LHCN-M2 (cell line): ENCODE results near the gene CFAP97D1. TPM values are rescaled to one million over a fixed set of nuclear protein-coding genes. Genes with fewer than 3 reads are reported as not detected.

Experiments used
- DNase-seq: peaks from one replicate; pipeline ENCODE4 v3.0.0-alpha.2; 2012; ENCODE audit warnings: low read depth
- total RNA-seq: library from RNA; depleted of rRNA; stranded (reverse); fragments of >200 nt; gene quantifications from 2 replicates; pipeline ENCODE4 v1.2.3, GENCODE V29; 2014; rRNA removed

The CFAP97D1 gene
- total RNA-seq, 1 experiment from 2014 or later, result under 0.01 TPM

DNA sequence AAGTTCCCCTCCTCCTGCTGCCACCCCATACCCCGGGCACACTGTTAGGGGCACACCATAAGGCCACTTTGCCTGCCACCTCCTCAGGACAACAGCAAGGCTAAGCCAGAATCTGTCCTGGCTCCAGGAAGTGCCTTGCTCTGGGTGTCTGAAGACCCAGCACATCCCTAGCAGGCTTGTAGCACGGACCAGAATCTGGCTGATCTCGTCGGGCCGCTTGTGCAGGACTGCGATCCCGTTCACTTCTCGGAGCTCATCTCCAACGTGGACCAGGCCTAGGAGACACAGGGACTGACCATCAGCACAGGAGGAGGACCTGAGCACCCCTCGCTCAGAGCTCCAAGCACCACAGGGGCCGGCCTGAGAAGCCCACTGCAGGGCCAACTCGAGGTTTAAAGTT, 45.3 kb downstream of the CFAP97D1 start:
- DNase-seq, result no peak

GRCh38 chr17:43826206-43826605, 46.0 kb downstream of the CFAP97D1 start:
- no peak for DNase-seq

DNA sequence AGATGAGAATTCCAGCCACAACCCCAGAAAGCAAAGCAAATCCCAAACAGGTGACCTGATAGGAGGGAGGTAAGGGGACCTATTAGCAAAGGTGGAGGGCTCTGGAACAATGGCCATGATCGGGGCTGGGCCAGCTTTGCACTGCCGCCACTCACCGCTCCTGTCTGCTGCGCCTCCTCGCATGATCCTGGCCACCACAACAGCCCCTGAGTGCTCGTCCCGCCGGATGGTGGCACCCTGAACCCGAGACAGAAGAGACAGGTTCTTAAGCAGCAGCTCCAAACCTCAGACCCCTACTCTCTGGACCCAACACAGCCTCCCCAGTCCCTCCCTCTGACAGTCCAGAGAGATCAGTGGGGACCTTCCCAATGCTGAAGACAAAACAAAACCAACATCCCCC, 47.4 kb downstream of the CFAP97D1 start:
- no peak for DNase-seq

DNA sequence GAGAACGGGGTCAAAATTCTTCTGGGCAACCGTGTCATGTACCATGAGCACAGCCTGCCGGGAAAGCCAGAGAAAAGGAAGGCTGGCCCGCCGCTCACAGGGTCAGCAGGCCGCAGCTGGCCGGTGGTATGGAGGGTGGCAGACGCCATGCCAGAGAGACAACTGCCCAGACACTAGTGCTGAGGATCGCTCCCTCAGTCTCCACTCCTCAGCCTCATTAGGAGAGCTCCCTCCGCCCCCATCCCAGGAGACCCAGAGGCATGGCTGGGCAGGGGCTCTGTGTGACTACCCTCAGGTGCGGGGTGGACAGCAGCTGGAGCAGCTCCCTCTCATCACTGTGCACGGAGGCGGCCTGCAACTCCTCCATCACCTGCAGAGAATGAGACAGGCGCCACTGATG, 49.5 kb downstream of the CFAP97D1 start:
- no peak for DNase-seq

GRCh38 chr17:43830510-43831140, 50.4 kb downstream of the CFAP97D1 start:
- DNase-seq, result no peak

DNA sequence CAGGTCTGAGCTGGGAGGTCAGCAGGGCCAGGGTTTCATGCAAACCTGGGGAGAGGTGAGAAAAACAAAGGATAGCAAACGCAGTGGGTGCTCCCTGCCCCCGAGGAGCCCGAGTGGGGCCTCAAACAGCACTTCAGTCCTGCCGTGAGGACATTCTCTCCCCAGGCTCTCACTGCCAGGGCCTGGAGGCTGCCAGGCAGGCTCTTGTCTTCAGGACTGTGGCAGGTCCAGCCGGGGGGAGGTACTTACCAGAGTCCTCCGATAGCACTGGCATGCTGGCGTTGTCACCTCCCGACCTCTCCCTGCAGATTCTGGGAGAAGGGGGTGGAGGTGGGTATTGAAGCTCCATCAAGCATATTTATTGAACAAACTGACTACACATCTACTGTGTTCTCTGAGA, 51.4 kb downstream of the CFAP97D1 start:
- no peak for DNase-seq

DNA sequence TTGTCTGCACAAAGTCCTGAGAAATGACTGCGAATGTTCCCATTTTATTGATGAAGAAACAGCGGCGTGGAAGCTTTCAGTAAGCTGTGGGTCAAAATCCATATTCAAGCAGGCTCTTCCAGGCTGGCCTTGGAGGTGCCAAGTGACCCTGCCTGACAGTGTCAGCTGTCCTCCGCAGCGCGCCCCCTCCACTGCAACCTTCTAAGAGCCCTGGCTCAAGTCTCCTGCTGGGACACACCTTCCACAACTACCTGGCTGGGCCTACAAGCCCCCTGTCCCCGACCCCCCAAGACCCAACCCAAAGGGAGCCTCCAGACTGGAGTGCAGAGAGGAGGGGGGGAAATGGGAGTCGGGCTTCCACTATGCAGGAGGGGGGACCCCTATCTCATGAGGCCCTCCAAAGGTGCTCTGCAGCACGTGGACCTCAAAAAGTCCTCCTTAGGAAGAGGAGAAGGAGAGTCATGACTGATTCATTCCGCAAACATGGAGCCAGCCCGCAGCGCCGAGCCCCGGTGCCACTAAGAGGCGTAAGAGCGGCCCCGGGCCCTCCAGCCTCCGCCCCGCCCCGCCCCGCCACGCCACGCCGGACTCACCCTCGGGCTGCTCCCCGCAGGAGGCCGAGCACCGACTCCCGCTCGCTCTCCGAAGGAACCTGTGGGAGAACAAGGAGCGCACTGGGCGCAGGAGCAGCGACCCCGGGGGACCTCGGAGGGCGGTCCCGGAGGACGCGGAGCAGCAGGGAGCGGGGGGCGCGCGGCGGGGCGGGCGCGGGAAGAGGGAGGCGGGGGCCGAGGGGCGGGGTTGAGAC, 52.1 kb downstream of the CFAP97D1 start:
- DNase-seq, result peak; percentile 66

DNA sequence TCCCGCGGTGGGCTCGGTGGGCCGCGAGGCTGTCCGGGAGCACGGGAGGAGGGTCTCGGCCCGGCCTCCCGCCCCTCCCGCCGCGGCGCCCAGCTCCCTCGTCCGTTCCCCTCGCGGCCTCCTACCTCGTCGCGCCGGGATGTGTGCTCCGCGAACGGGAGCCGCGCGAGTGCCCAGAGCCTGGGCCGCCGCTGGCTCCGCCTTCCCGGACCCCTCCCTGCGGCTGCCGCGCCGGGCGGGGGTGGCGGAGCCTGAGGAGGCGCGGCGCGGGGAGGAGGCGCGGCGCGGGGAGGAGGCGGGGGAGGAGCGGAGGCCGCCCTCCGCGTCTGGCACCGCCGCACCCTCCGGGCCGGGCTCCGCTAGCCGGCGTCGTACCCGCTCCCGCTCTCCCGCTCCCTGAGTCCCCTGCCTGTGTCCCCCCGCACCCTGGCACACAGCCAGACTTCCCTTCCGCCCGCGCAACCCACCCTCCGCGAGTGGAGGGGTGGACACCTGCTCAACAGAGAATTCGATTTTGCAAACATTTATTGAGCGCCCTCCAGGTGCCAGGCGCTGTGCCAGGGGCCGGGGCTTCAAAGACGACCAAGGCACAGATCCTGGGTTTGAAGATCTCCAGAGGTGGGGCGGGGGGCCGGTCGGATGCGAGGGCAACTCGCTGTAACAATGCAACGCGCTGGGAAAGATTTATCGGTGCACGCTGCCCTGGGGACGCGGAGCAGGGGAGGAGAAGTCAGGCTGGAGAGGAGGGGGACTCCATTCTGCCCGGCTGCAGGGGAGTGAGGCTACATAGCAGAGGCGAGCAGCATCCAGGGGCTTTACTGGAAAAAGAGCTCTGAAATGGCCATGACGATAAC, 53.0 kb downstream of the CFAP97D1 start, which contains the start of gene MPP3:
MPP3 (minus strand) TSS at position 171 of the 854 bp plus-strand sequence. CDS start 1,240 bp downstream, outside the sequence.
- peak; percentile 52 for DNase-seq

GRCh38 chr17:43834106-43834505, 53.9 kb downstream of the CFAP97D1 start:
- DNase-seq, result no peak

Other genes with a start within 250 kb of the CFAP97D1 start
- 34.5 and 49.8 TPM in 2 replicates for gene ETV4, start 234.1 kb upstream of the CFAP97D1 start, total RNA-seq
- not detected in 2 replicates for gene MEOX1, start 118.5 kb upstream of the CFAP97D1 start, total RNA-seq
- gene SOST, start 21.6 kb upstream of the CFAP97D1 start, total RNA-seq, result not detected in 2 replicates
- 55.6 and 59.8 TPM in 2 replicates for gene DUSP3, start 1.5 kb upstream of the CFAP97D1 start, total RNA-seq
- 4.1 and 6.7 TPM in 2 replicates for gene MPP3, start 52.7 kb downstream of the CFAP97D1 start, total RNA-seq
- gene CD300LG, start 66.7 kb downstream of the CFAP97D1 start, total RNA-seq, result not detected in 2 replicates
- 3.4 and 11.3 TPM in 2 replicates for gene MPP2, start 127.1 kb downstream of the CFAP97D1 start, total RNA-seq
- gene PPY, start 162.0 kb downstream of the CFAP97D1 start, total RNA-seq, result not detected in 2 replicates
- not detected in 2 replicates for gene PYY, start 173.5 kb downstream of the CFAP97D1 start, total RNA-seq
- gene NAGS, start 224.2 kb downstream of the CFAP97D1 start, total RNA-seq, result 1.5 and 1.6 TPM in 2 replicates
- gene TMEM101, start 234.5 kb downstream of the CFAP97D1 start, total RNA-seq, result 38.1 and 44.7 TPM in 2 replicates